NCI-H345 (cell line): Measurements from ENCODE around the gene ADAMTS16.

ENCODE experiments used
- DNase-seq: peaks from one replicate; lab custom pipeline; 2025; lab: John Stamatoyannopoulos, UW

The ADAMTS16 gene

DNA sequence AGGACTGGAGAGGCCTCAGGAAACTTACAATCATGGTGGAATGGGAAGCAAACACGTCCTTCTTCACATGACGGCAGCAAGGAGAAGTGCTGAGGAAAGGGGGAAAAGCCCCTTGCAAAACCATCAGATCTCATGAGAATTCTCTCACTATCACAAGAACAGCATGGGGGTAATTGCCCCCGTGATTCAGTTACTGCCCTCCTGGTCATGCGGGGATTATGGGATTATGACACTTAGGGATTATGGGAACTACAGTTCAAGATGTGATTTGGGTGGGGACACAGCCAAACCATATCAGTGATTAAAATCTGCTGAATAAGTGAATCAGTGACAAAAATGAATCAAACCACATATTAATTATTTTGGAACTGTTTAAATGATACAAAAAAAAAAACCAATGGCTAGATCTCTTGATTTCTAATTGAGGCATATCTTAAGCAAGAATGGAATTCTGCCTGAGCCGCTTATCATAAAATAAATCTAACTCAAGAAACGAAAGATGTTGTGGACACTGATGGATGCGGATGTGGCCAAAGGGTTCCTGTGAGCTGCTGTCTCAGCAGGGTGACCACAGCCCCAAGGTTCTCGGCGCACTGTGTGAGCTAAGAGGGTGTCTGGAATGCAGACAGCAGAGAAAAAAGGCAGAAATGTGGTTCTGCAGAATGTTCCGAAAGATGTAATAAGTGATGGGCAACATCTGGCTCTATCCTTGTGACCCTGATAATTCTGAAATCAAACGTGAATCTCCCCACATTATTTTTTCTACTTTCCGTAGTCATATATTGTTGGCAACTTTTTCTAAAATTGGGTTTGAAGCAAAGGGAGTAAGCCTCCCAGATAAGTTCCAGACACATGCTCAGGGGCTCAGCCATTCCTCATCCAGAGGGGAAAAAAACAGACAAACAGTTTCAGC, 175.2 kb downstream of the ADAMTS16 start:
- no peak for DNase-seq

DNA sequence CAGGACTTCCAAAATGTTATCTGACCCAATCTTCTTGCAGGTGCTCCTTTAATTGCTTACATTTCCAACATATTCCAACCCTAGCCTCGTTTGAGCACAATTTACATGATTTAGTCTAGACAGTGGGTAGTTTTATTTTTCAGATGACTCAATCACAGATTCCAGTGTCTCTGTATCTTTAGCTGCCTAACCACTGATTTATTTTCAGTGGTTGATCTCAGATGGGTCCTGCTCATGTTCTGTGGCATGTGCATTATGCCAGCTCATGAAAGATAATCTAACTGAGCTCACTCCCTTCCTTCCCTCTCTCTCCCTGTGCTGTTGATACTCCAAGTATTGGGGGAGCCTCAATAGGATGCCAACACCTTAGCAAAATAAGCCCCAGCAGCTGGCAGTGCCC, 176.2 kb downstream of the ADAMTS16 start:
- DNase-seq: no peak

DNA sequence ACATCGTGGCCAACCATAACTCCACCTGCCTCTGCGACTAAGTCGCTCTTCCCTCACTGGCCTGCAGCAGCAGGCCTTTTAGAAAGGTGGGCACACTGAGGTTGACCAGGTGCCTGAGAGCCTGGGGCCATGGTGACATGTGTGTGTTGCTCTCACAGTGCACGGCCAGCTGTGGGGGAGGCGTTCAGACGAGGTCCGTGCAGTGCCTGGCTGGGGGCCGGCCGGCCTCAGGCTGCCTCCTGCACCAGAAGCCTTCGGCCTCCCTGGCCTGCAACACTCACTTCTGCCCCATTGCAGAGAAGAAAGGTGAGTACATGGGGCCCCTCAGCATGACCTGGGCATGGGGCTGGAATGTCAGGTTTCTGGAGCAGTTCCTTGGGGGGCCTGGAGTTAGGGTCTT, 177.8 kb downstream of the ADAMTS16 start:
- no peak for DNase-seq

DNA sequence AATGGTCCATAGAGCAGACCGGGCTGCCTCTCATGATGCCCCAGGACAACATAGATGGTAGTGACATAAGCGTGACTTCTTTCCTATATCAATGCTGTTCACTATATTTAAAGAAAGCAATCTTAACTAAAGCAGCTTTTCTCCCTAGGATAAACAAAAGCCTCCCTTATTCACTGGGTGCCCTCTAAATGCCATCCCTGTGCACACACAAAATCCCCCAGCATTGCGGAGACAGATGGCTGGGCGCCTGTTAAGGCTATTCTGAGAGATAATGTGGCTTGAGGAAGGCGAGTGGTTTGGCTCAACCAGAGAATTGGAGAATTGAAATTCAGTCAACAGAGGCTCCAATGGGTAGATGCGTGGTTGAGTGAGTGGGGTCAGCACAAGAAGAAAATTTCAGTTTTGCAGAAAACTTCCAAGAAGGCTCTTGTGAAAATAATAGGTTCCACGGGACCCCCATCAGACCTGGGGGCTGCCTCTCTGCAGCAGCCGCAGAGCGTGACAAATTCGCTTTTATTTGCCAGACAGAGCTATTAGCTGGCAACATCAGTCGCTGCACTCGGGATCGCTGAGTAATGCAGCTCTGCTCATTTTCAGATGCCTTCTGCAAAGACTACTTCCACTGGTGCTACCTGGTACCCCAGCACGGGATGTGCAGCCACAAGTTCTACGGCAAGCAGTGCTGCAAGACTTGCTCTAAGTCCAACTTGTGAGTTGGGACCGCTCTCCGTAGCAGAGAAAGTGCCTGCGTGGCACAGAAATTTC, 178.5 kb downstream of the ADAMTS16 start:
- DNase-seq: no peak

DNA sequence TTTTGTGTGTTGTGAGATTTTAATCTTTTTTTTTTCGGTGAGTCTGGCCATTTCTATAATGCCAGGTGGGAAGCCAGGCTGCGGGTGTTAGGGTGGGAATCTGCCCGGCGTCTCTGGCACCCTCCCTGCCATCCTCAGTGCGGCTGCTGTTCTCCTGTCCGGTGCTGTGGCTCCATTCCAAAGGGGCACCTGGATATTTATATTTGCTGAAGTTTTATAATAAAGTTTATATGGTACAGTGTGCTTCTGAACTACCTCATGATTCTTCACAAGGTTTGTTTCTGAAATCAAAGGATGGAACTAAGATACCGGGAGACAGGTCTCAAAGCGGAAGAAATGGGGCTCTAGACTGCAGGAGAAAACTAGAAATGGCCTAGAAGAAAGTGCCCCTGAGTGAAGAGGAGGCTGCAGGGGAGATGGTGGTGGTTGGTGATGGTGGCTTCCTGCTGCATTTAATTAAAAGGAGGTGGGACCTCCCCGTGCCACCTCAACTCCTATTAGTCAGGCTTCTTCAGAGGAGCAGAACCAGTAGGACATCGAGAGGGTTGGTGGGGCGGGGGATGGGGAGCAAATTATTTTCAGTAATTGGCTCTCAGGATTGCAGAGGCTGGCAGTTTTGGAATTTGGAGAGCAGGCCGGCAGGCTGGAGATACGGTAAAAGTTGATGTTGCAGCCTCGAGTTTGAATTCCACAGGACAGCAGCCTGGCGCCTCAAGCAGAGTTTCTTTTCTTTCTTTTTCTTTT, 180.1 kb downstream of the ADAMTS16 start:
- DNase-seq: no peak

DNA sequence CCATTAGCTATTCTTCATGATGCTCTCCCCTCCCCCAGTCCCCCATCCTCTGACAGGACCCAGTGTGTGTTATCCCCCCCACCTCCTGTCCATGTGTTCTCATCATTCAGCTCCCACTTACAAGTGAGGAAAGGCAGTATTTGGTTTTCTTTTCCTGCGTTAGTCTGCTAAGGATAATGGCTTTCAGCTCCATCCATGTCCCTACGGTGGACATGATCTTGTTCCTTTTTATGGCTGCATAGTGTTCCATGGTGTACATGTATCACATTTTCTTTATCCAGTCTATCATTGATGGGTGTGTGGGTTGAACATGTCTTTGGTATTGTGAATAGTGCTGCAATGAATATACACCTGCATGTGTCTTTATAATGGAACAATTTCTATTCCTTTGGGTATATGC, 181.0 kb downstream of the ADAMTS16 start:
- DNase-seq: no peak

DNA sequence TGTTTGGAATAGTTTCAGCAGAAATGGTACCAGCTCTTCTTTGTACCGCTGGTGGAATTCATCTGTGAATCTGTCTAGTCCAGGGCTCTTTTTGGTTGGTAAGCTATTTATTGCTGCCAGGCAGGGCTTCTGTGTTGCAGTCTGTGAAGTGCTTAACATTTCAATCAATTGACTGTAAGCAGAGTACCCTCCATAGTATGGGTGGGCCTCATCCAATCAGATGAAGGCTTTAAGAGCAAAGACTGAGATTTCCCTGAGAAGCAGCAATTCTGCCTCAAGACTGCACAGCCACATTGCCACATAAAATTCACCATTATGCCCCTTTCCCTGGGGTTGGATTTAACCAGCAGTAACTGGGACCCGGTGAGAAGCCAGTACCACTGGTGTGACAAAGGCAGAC, 183.4 kb downstream of the ADAMTS16 start:
- no peak for DNase-seq

DNA sequence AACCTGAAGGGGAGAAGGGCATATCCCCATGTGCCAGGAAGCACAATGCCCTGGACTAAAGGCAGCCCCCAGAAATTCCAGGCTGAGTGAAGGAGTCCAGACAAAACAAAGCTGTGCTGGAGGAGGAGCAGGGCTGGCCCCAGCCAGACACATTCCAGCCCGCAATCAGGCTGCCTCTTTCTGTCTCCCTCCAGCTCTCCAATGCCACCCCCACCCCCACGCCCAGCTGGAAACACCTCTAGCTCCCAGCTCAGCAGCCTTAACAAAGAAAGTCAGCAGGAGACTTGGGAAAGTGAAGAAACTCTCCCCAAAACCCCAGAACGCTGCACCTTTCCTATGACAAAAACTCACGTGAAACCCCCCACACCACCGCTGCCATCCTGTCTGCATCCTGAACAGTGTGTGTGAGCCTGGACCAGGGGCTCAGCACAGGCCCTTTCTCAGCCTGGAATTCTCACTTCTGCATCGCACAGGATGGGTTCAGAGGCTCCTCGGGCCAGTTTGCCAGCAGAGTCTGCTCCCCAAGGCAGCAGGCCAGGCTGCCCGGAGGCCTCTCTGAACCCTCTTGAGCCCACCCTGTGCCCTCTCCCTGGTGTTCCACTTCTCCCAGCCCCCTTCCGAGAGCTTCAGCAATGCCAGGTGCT, 186.1 kb downstream of the ADAMTS16 start:
- DNase-seq: no peak

DNA sequence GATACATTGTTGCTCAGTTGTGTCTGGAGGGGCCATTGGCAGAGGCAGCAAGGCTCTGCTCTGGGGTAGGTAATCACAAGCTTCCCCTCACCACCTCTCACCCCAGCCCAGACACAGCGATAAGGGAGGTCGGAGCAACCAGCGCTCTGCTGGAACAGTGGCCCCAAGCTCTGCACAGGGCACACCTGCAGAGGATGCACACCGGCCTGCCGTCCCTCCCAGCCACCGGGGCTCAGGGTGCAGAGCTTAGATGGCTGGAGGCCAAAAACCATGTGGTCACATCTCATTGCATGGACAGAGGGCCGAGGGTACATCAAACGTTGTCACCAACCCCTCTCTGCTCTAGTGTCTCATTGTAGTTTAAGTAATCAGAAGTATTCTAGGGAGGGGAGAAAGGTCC, 187.0 kb downstream of the ADAMTS16 start:
- no peak for DNase-seq

DNA sequence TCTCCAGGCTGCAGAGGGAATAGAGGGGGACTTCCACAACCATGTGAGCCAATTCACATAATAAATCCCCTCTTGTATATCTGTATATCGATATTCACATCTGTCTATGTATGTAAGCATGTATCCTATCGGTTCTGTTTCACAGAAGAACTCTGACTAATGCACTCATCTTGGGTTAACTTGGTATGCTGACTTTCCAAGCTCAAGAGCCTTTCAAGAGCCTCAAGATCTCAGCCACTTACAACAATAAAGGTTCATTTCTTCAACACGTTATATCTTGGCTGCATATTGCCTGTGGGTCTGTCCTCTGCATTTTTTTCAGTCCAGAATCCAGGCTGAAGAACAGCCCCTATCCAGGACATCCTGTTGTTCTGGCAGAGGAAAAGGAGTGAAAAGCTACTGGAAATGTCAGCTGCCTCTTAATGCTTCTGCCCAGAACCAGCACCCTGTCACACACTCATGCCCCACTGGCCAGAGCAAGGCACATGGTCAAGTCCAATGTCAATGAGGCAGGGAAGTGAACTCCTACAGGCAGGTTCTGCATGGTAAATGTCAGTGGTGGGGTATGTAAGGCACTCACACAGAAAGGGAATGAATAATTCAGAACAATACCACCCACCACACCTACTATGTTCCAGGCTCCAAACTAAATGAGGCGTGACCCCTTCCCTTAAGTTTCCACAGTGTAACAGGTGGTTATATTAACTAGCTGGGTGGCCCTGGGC, 190.8 kb downstream of the ADAMTS16 start:
- DNase-seq: peak; percentile 18

DNA sequence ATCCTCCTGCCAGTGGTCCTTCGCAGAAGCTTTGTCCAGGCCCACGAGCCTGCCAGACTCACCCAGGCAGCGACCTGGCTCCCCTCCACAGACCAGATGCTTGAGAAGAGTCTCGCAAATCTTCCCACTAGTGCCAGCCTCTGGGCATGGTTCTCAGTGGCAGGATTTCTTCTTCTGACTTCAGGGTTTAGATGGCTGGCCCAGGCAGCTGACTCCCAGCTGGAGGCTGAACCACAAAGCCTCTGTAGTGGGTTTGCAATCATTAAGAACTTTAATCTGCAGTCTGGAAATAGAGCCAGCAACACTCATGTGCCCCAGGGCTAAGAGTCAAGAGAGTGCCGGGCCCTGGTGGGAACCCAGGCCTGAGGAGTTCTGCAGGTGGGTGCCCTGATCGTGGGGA, 191.7 kb downstream of the ADAMTS16 start:
- peak; percentile 68 for DNase-seq

DNA sequence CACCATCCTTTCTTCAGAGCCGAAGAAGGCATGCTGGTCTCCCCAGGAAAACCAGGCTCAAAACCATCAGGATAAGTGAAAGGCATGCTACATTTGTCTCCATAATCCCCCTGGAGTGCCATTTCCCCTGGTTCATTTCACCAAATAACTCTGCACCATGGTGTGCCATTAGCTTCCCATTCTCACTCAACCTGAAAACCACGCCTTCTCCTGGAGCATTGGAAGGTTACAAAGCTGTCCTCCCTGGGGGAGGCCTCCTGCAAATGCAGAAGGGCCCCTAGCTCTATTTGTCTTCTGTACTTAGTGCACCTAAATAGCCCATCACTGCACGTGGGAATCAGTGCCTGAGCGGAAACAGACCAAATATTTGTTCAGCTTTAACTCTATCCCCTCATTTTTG, 192.2 kb downstream of the ADAMTS16 start:
- DNase-seq: peak; percentile 95

DNA sequence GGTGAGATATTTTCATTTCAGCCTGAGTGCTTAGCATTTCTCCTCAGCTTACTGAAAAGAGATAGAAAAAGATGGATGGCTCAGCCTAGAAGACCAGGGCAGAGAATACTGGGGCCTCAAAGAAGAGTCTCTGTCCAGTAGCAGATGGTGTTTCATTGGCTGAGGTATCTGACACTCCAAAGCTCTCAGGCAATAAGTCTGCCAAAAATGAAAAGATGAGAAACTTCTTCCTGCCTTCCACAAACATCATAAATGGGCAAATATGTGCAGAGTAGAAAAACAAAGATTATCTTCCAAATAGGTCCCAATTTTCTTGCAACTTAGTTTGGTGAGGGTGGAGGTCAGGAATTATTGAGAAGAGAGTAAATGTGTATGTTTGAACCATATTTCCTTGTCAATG, 195.0 kb downstream of the ADAMTS16 start:
- DNase-seq: no peak

DNA sequence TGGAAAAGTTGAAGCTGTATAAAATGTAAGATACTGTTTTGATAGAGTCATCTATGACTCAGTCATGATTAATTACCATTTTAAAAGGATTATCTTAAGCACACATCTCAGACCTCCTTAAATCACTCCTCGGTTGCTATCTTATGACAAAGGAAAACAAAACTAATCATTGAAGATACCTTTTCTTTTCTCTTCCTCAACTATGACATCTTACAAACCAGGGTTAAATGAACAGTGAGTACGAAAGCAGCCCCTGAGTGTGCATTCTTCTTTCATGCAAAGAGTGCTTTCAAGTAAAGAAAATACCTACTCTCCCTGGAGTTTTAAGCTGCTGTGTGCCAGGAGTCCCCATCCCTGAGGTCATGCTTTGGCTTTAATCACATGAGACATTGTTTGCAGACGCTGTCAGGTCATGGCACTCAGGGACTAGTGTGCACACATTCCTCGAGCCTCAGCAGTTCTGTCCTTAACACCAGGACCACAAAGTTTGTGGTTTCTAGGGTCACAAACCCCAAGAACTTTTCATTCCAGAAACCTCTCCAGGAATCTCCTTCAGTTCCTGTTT, 195.7 kb downstream of the ADAMTS16 start:
- no peak for DNase-seq

DNA sequence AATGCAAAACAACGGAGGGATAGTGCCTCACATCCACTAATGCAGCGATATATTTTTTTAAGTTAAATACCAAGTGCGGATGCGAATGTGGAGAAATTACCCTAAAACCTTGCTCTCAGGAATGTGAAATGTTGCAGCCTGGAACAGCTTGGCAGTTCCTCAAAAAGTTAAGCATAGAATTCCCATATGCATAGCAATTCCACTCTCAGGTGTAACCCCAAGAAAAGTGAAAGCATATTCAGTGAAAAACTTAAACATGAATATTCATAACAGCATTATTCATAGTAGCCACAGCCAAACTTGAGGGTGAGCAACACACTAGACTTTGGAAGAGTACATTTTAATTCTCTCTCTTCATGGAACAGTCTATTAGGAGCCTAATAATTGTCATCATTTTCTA, 199.1 kb downstream of the ADAMTS16 start:
- no peak for DNase-seq

DNA sequence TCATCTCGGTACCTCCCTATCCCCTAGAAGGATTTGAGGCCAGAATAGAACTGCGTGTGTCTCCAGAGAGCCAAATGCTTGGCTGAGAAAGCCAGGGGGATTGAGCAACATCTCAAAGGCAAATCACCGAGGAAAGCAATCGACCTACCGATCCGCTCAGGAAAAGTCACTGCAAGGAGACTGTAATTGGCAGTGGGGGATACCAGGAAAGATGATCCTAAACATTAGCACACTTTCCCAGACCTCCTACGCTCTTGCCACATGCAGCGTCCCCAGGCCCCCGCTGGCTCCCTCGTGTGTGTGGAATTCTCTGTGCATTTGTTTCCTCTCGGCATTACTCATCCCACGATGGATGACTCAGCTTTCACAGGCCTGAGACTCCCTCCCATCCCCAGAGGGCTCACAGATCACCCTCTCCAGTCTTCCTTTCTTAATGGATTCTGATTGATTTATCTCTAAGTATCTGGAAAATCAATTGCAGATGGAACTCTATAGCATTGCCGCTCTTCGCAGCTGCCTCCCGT, 200.1 kb downstream of the ADAMTS16 start:
- DNase-seq: no peak

DNA sequence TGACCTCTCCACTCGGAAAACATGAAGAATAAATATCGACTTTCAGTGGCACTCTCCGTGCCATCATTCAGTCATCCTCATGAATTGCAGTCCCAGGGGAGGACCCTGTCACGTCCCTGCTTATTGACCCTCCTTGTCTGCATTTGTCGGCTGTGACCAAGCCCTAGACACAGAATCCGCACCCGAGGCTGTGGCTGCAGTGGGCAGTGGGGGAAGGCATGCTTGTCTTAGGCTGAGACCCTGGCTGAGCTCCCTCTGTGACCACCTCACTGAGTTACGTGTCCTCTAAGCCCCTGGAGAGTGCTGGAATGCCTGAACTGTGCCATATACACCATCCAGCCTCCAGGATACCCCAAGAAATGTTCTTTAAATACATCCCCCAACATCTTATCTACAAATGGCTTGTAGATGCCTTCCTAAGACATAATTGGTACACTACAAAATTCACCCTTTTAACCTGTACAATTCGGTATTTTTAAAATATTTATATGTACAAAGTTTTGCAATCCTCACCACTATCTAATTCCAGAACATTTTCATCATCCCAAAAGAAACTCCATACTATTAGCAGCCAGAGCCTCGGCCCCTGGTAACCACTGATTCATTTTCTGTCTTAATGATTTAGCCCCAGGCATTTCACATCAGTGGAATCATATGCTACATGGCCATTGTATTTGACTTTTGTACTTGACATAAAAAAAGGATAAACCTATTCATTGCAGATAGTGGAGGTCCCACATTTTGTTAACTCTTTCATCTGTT, 201.6 kb downstream of the ADAMTS16 start:
- no peak for DNase-seq

DNA sequence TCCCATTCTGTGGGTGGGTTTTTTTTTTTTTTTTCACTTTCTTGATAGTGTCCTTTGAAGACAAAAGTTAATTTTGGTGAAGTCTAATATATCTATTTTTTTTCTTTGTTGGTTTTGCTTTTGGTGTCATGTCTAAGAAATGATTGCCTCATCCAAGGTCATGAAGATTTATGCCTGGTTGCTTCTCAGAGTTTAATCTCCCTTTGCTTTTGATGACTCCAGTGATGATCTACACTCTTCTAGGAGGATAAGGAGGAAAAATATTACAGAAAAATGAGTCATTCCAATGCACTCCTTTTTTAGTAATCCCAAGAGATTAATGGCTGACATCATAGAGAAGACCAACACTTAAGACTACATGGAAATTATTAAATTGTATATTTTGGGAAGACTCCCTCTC, 202.7 kb downstream of the ADAMTS16 start:
- DNase-seq: no peak

DNA sequence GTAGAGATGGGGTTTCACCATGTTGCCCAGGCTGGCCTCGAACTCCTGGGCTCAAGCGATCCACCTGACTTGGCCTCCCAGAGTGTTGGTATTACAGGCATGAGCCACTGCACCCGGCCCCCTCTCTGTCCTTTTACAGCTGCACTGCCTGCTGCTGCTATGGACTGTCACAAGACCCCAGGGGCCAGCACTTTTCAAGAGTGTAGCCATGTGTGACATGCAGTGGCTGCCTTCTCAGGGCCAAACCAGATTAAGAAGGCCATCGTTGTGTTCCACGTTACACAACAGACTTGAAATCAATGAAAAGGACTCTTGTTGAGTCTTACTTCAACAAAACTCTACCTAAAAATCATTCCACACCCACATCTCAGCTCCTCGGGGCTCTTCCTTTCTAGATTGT, 203.4 kb downstream of the ADAMTS16 start:
- no peak for DNase-seq

DNA sequence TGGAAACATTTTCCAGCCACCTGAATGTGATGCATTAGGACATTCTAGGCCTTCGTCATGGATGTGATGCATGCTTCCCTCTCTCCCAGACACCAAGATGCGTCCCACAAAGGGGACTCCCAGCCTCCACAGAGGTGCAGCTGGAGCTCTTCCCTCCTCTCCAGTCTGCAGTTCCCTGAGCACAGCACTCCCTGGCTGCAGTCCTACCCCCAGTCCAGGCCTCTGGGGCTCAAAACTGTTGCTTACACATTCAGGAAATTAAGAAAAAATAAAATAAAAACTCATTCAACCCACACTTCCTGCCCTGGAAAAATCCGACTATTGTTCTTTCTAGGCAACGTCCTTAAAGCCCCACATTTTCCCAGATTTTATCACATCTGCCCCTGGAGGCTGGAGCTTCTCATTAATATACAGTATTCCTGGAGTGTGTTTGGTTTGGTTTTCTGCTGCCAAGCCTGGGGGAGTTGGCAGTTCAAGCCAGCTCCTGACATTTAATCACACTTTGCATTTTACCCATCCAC, 204.0 kb downstream of the ADAMTS16 start:
- DNase-seq: no peak
